H1 (cell line): ENCODE results near the gene CSTF2. TPM values are rescaled to one million over a fixed set of nuclear protein-coding genes. Genes with fewer than 3 reads are reported as not detected.
A peak's percentile ranks its signal among the peaks of the same experiment; 100 is the strongest.

Source experiments
- CTCF ChIA-PET: fragments of 300-600 bp; sonication (Branson Sonifier 250); formaldehyde crosslinking; loops from one replicate; lab custom pipeline; 2021; ENCODE audit not compliant: partially characterized antibody; lab: Charles Lee
- POLR2A ChIA-PET: fragments of 300-600 bp; sonication (Branson Sonifier 250); formaldehyde crosslinking; loops from one replicate; lab custom pipeline; 2021; ENCODE audit warnings: inconsistent platforms; ENCODE audit not compliant: partially characterized antibody; lab: Charles Lee
- DNase-seq, 2 experiments: peaks; one replicate each; pipeline versions ENCODE4 v3.0.0 to v3.0.0-alpha.2; 2010 to 2022; ENCODE audit warnings: low spot score in 2 of 2, low read depth in 1 of 2, mixed read lengths in 1 of 2
- FAIRE-seq: peaks from 2 replicates; lab custom pipeline; 2011; peaks lifted over from hg19 to GRCh38; lab: Jason Lieb, UNC
- H2AFZ ChIP-seq: 2 replicates; pipeline ENCODE4 v1.8.1; 2012; ENCODE audit warnings: low read length, inconsistent platforms
- H2AK5ac ChIP-seq: 2 replicates; pipeline ENCODE4 v1.6.1; 2013; ENCODE audit warnings: low read depth, low read length
- H2BK120ac ChIP-seq: replicated peaks from 2 replicates; pipeline ENCODE3; 2013; ENCODE audit warnings: low read depth, low read length, inconsistent platforms
- H2BK12ac ChIP-seq: 2 replicates; pipeline ENCODE4 v1.6.1; 2013; ENCODE audit warnings: low read depth, low read length
- H2BK15ac ChIP-seq: 2 replicates; pipeline ENCODE4 v1.6.1; 2013; ENCODE audit warnings: low read length
- H2BK20ac ChIP-seq: 2 replicates; pipeline ENCODE4 v1.6.1; 2013; ENCODE audit warnings: low read length
- H2BK5ac ChIP-seq: 2 replicates; pipeline ENCODE4 v1.6.1; 2013; ENCODE audit warnings: low read depth, low read length
- H3K14ac ChIP-seq: 2 replicates; pipeline ENCODE4 v1.6.1; 2013; ENCODE audit warnings: inconsistent platforms; ENCODE audit not compliant: insufficient read length
- H3K18ac ChIP-seq: 2 replicates; pipeline ENCODE4 v1.6.1; 2013; ENCODE audit warnings: low read length; ENCODE audit errors: extremely low read depth
- H3K23ac ChIP-seq: 2 replicates; pipeline ENCODE4 v1.6.1; 2013; ENCODE audit warnings: inconsistent platforms; ENCODE audit not compliant: insufficient read length
- H3K23me2 ChIP-seq: 2 replicates; pipeline ENCODE4 v1.6.1; 2013; ENCODE audit warnings: low read depth, low read length
- H3K27ac ChIP-seq: 2 replicates; pipeline ENCODE4 v1.6.1; 2011; ENCODE audit warnings: low read depth, low read length, inconsistent platforms
- H3K27me3 ChIP-seq, 4 experiments: replicated peaks in 1 of 4; 1 replicate in 1 of 4; 2 replicates in 3 of 4; pipeline versions ENCODE4 v1.6.1 to v1.8.1; 2011 to 2013; ENCODE audit warnings: low read length in 3 of 4, mild to moderate bottlenecking in 3 of 4, inconsistent platforms in 2 of 4, mixed read lengths in 2 of 4, moderate library complexity in 1 of 4; ENCODE audit not compliant: control insufficient read depth in 3 of 4, insufficient read depth in 3 of 4; ENCODE audit errors: extremely low read depth in 1 of 4
- H3K36me3 ChIP-seq, 4 experiments: 2 replicates each; pipeline versions ENCODE4 v1.6.1 to v1.8.1; 2011 to 2013; ENCODE audit warnings: mild to moderate bottlenecking in 4 of 4, low read length in 3 of 4, moderate library complexity in 2 of 4, control low read depth in 1 of 4, inconsistent platforms in 1 of 4; ENCODE audit not compliant: insufficient read depth in 4 of 4, control insufficient read depth in 2 of 4
- H3K4ac ChIP-seq: replicated peaks from 2 replicates; pipeline ENCODE3; 2013; ENCODE audit warnings: low read length, low read depth, mixed read lengths, inconsistent platforms; ENCODE audit not compliant: insufficient read length
- H3K4me1 ChIP-seq, 4 experiments: replicated peaks in 1 of 4; 1 replicate in 1 of 4; 2 replicates in 3 of 4; pipeline versions ENCODE4 v1.6.1 to v1.8.1; 2011 to 2013; ENCODE audit warnings: low read length in 3 of 4, inconsistent platforms in 2 of 4, mixed read lengths in 1 of 4; ENCODE audit not compliant: insufficient read depth in 4 of 4, control insufficient read depth in 3 of 4
- H3K4me2 ChIP-seq, 2 experiments: 2 replicates each; pipeline versions ENCODE4 v1.6.1 to v1.8.1; 2011 to 2013; ENCODE audit warnings: low read depth in 2 of 2, low read length in 2 of 2, control low read depth in 1 of 2, inconsistent platforms in 1 of 2, mild to moderate bottlenecking in 1 of 2; ENCODE audit not compliant: insufficient read depth in 1 of 2
- H3K4me3 ChIP-seq, 4 experiments: fragments of 200-600, 300-600 bp in 1 of 4; sonication (generic), shearing (Covaris generic), sonication (Bioruptor Twin) in 1 of 4; 2 replicates each; pipeline versions ENCODE4 v1.5.1 to v1.8.1; 2011 to 2016; ENCODE audit warnings: low read length in 4 of 4, low read depth in 3 of 4, control low read depth in 2 of 4, inconsistent platforms in 2 of 4, mild to moderate bottlenecking in 2 of 4, mixed read lengths in 1 of 4, moderate library complexity in 1 of 4; ENCODE audit not compliant: insufficient read depth in 2 of 4; ENCODE audit errors: extremely low read depth in 1 of 4
- H3K56ac ChIP-seq: replicated peaks from 2 replicates; pipeline ENCODE3; 2013; ENCODE audit warnings: low read depth, mild to moderate bottlenecking, mixed read lengths, low read length, inconsistent platforms; ENCODE audit not compliant: insufficient read length
- H3K79me1 ChIP-seq: 2 replicates; pipeline ENCODE4 v1.6.1; 2013; ENCODE audit warnings: low read depth, low read length, control low read depth
- H3K79me2 ChIP-seq, 2 experiments: 2 replicates each; pipeline versions ENCODE4 v1.6.1 to v1.8.1; 2012 to 2013; ENCODE audit warnings: low read length in 2 of 2, mild to moderate bottlenecking in 2 of 2, inconsistent platforms in 1 of 2; ENCODE audit not compliant: insufficient read depth in 2 of 2, control insufficient read depth in 1 of 2
- H3K9ac ChIP-seq, 4 experiments: replicated peaks in 1 of 4; 1 replicate in 1 of 4; 2 replicates in 3 of 4; pipeline versions ENCODE4 v1.6.1 to v1.8.1; 2011 to 2013; ENCODE audit warnings: low read depth in 3 of 4, low read length in 3 of 4, control low read depth in 2 of 4, mild to moderate bottlenecking in 2 of 4, moderate library complexity in 2 of 4, inconsistent platforms in 1 of 4; ENCODE audit errors: extremely low read depth in 1 of 4
- H3K9me3 ChIP-seq, 2 experiments: 2 replicates each; pipeline versions ENCODE4 v1.6.1 to v1.8.1; 2012 to 2013; ENCODE audit warnings: mild to moderate bottlenecking in 2 of 2, moderate library complexity in 2 of 2, control low read depth in 1 of 2, inconsistent platforms in 1 of 2, low read depth in 1 of 2, low read length in 1 of 2, mixed read lengths in 1 of 2; ENCODE audit not compliant: insufficient read depth in 2 of 2
- H4K20me1 ChIP-seq, 2 experiments: replicated peaks in 1 of 2; 2 replicates each; pipeline versions ENCODE3 to v1.8.1; 2011 to 2013; ENCODE audit warnings: inconsistent platforms in 2 of 2, low read length in 2 of 2, mild to moderate bottlenecking in 1 of 2; ENCODE audit not compliant: insufficient read depth in 2 of 2, control insufficient read depth in 1 of 2
- H4K5ac ChIP-seq: 2 replicates; pipeline ENCODE4 v1.6.1; 2013; ENCODE audit warnings: low read length, low read depth, mixed read lengths, inconsistent platforms; ENCODE audit not compliant: insufficient read length
- H4K8ac ChIP-seq: 2 replicates; pipeline ENCODE4 v1.8.0; 2013; ENCODE audit warnings: mild to moderate bottlenecking, moderate library complexity, low read length, inconsistent platforms; ENCODE audit not compliant: insufficient read depth; ENCODE audit errors: extremely low read depth
- H4K91ac ChIP-seq: replicated peaks from 2 replicates; pipeline ENCODE3; 2013; ENCODE audit warnings: low read length, mixed read lengths, inconsistent platforms; ENCODE audit not compliant: insufficient read length
- CEBPB ChIP-seq: IDR thresholded peaks from 2 replicates; pipeline ENCODE4 v1.6.1; 2012; ENCODE audit warnings: low read depth, low read length
- WGBS, 2 experiments: shearing (Covaris generic) in 1 of 2; methylation state at CpG; one replicate each; pipeline versions ENCODE4 v1.1.6 to v1.1.7; 2013 to 2015; ENCODE audit warnings: low lambda C conversion rate in 2 of 2, mixed read lengths in 2 of 2, inconsistent platforms in 1 of 2, low coverage in 1 of 2, missing lambda C conversion rate in 1 of 2; ENCODE audit not compliant: insufficient replicate concordance in 2 of 2, insufficient coverage in 1 of 2, insufficient read length in 1 of 2; ENCODE audit errors: extremely low coverage in 1 of 2, missing lambda C conversion rate in 1 of 2; 5-methylcytosine and 5-hydroxymethylcytosine counted together
- polyA plus RNA-seq, 7 experiments: library from polyadenylated mRNA; depleted of rRNA in 3 of 7; stranded (reverse) in 5 of 7; unstranded in 2 of 7; fragments of >200 nt in 5 of 7; fragments of 200-250 nt in 2 of 7; gene quantifications; 1 replicate in 5 of 7; 2 replicates in 1 of 7; 4 replicates in 1 of 7; pipeline versions ENCODE4 v1.2.1 to v1.2.3, GENCODE V29; 2011 to 2013; ENCODE audit warnings: missing spikeins in 2 of 7, mixed read lengths in 2 of 7
- total RNA-seq: library from RNA; stranded (reverse); fragmentation: NEBNext Ultra II Directional; extraction: Animal tissue kit (Norgen Biotek cat#: 25700); gene quantifications from 2 replicates; pipeline ENCODE4 v1.2.1, GENCODE V29; 2021
- TF ChIP-seq, protein P1 (sequence below): IDR thresholded peaks from 2 replicates; pipeline ENCODE4 v1.6.1; 2011; ENCODE audit warnings: low read length, improper control_type of control experiment

The CSTF2 gene
- total and polyA plus RNA-seq, 2 of the 8 experiments (the other 6 are each of a cell fraction or from before 2014, with no cell fraction given), result 20.7 to 30.9 TPM

DNA sequence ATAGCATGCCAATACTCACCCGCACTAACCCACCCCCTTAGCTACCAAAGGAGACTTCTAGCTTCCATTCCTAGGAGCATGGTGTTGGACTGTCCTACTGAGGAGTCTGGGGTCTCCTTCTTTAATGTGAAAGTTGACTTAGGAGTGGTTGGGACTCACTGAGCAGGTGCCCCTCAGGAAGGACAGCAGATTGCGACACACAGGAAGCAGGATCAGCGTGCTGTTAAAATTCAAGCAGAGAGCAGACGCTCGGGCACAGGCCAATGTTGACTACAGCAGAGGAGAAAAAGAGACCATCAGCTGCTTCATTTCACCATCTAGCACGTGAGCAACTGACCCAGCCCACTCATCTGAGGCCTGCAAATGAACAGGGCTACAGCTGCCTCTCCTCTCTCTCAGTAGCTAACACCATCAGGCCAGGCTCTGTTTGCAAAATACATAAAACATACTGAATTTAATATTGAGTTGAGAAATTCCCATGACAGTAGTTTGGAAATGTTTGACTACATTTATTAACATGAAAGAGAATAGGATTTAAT, 43.2 kb downstream of the CSTF2 start:
- Histone ChIP-seq H3K23ac (no peak overlapping the region), H2BK15ac (no peak overlapping the region), H3K18ac (no peak overlapping the region), H3K4me3 (no peak overlapping the region), H4K91ac (no peak overlapping the region), H3K9ac (no peak overlapping the region), H3K4me1 (no peaks in the 10 kb centered on the region), H3K4me2 (no peak overlapping the region), H4K5ac (no peak overlapping the region), H3K56ac (no peak overlapping the region), H3K4ac (no peak overlapping the region), H3K36me3 (no peaks in the 10 kb centered on the region), H2BK12ac (no peak overlapping the region), H3K79me1 (no peaks in the 10 kb centered on the region), H4K20me1 (no peaks in the 10 kb centered on the region), H2BK5ac (no peak overlapping the region), H2BK20ac (no peak overlapping the region), H3K14ac (no peak overlapping the region), H2AK5ac (no peak overlapping the region), H3K79me2 (no peaks in the 10 kb centered on the region), H3K9me3 (no peaks in the 10 kb centered on the region), H3K23me2 (no peaks in the 10 kb centered on the region), H4K8ac (no peak overlapping the region), H2AFZ (no peak overlapping the region), H2BK120ac (no peak overlapping the region), H3K27ac (no peak overlapping the region), H3K27me3 (no peaks in the 10 kb centered on the region)
- no peak for DNase-seq
- TF ChIP-seq, protein P1, sequence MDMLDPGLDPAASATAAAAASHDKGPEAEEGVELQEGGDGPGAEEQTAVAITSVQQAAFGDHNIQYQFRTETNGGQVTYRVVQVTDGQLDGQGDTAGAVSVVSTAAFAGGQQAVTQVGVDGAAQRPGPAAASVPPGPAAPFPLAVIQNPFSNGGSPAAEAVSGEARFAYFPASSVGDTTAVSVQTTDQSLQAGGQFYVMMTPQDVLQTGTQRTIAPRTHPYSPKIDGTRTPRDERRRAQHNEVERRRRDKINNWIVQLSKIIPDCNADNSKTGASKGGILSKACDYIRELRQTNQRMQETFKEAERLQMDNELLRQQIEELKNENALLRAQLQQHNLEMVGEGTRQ, result no peak
- peak; percentile 72 for TF ChIP-seq CEBPB
- CTCF ChIA-PET, result no interaction called here
- FAIRE-seq, result no peak
- 74% methylated on average over 6 of the region's 6 CpGs; no CpG with 5 or more reads in 1 of the 2 experiments for WGBS, 2 experiments
- POLR2A ChIA-PET, result no interaction called here
